ENCODE results near the gene DNM2. TPM values are rescaled to one million over a fixed set of nuclear protein-coding genes. Genes with fewer than 3 reads are reported as not detected.

The DNM2 gene
- total RNA-seq, 4 donors from 2014 or later = 469 to 1,152 (median 585) TPM

DNA sequence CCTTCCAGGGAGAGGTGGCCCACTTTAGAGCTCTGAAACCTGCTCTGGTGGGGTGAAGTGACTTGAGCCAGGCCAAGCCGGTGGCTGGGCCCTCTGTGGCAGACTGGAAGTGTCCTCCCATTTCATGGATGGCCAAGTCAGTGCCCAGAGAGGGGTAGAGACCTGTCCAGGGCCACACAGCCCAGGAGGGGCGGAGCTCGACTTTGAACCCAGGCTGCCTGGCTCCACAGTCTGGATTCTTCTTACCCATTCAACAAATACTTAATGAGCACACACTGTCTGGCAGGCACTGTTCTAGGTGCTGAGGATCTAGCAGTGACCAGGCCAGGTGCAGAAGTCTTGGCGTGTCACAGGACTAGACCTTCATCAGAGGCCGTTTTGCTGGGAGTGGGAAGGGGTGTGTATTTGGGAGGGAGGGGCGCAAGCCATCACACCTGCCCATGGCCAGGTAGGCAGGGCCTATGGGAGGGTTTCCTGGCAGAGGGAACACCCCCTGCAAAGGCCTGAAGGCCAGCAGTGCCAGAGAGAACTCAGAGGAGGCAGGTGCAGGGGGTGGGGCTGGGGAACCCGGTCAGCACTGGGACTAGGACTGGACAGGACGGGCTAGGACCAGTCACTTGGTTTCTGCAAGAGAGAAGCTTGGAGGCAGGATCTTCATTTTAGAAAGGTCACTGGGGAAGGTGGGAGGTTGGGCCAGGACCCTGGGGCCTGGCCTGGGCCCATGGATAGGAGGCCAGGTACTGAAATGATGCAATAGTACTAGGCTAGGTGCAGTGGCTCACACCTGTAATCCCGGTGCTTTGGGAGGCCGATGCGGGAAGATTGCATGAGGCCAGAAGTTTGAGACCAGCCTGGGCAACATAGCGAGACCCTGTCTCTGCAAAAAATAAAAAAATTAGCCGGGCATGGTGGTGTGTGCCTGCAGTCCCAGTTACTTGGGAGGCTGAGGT, 31.8 kb downstream of the DNM2 start:
- 66% methylated on average over 13 of the region's 13 CpGs; no CpG with 5 or more reads in 1 of the 2 donors for WGBS, 2 donors (ENCODE audit: low coverage in 1 of 2)
- peak; percentile 84 for DNase-seq
- in situ Hi-C loops (cut with MboI; ENCODE audit: low pct_ligation_motif_present in 1 of 4, low pct_unique_long_range_greater_than_20kb in 1 of 4, low sequenced_read_pairs in 3 of 4) = no loop called here
- Histone ChIP-seq H3K4me3 (peak overlapping the region in 1 of 4 donors; percentile 15), H3K27ac (peak overlapping the region; percentile 86 to 88 (median 87)), H3K9me3 (no peaks in the 10 kb centered on the region), H3K36me3 (no peaks in the 10 kb centered on the region), H3K27me3 (no peaks in the 10 kb centered on the region), H3K4me1 (peaks cover 45 to 84% (median 78%) of the 10 kb centered on the region in 4 donors)
- peak; percentile 54 to 86 (median 75) for TF ChIP-seq POLR2AphosphoS5 (IDR thresholded peaks at IDR 0.05)
- peak; percentile 79 for TF ChIP-seq POLR2A (IDR thresholded peaks at IDR 0.05)
- peak; percentile 50 for TF ChIP-seq EP300 (IDR thresholded peaks at IDR 0.05; ENCODE audit: low read depth)
- TF ChIP-seq, protein P1, sequence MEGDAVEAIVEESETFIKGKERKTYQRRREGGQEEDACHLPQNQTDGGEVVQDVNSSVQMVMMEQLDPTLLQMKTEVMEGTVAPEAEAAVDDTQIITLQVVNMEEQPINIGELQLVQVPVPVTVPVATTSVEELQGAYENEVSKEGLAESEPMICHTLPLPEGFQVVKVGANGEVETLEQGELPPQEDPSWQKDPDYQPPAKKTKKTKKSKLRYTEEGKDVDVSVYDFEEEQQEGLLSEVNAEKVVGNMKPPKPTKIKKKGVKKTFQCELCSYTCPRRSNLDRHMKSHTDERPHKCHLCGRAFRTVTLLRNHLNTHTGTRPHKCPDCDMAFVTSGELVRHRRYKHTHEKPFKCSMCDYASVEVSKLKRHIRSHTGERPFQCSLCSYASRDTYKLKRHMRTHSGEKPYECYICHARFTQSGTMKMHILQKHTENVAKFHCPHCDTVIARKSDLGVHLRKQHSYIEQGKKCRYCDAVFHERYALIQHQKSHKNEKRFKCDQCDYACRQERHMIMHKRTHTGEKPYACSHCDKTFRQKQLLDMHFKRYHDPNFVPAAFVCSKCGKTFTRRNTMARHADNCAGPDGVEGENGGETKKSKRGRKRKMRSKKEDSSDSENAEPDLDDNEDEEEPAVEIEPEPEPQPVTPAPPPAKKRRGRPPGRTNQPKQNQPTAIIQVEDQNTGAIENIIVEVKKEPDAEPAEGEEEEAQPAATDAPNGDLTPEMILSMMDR (IDR thresholded peaks at IDR 0.05) = no peak
- intact Hi-C loops (cut with DNase I; ENCODE audit: low total_unique reads) = no loop called here

DNA sequence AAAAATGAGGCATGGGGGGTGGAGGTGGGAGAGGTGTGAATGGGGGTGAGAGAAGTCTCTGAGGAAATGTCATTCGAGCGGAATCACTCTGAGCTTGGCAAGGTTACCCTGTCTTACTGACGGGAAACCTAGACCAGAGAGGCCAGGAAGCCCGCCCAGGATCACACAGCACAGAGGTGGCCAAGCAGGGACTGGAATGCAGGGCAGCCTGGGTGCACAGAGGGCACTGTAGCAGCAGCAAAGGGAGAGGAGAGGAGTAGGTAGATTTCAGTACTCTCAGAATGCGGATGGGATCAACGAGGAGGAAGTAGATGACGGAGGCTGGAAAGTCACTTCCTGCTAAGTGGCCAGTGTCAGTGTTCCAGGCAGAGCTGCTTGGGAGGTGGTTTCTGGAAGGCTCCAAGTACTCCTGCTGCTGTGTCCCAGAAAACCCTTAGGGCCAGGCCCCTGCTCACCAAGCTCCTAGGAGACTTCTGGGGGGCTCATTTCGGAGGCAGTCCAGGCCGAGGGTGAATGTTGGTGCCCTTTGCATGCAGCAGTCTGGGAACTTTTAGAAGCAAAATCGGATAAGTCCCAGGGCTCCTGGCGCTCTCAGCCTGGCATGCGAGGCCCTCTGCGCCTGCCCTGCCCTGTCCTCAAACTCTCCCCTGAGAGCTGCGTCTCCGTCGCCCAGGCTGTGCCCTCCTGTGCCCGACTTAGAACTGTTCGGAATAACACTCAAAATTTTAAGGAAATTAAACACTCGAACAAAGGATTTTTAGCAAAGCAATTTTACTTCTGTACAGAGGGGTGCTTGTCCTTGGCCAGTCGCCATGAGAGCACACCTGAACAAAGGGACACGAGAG, 33.5 kb downstream of the DNM2 start:
- intact Hi-C loops (cut with DNase I; ENCODE audit: low total_unique reads) = no loop called here
- WGBS, 2 donors (ENCODE audit: low coverage in 1 of 2) = 43 to 56% methylated on average over 4 to 21 of the region's 21 CpGs
- Histone ChIP-seq H3K27ac (peak overlapping the region; percentile 86 to 88 (median 87)), H3K27me3 (no peaks in the 10 kb centered on the region), H3K36me3 (no peaks in the 10 kb centered on the region), H3K4me3 (peak overlapping the region in 1 of 4 donors; percentile 15), H3K4me1 (peaks cover 45 to 68% (median 65%) of the 10 kb centered on the region in 4 donors), H3K9me3 (no peaks in the 10 kb centered on the region)
- in situ Hi-C loops (cut with MboI; ENCODE audit: low pct_ligation_motif_present in 1 of 4, low pct_unique_long_range_greater_than_20kb in 1 of 4, low sequenced_read_pairs in 3 of 4) = no loop called here
- peak; percentile 70 for TF ChIP-seq POLR2A (IDR thresholded peaks at IDR 0.05)
- no peak for TF ChIP-seq EP300 (IDR thresholded peaks at IDR 0.05; ENCODE audit: low read depth)
- TF ChIP-seq, protein P1 (IDR thresholded peaks at IDR 0.05) = no peak
- peak in 2 of 3 donors; percentile 75 for TF ChIP-seq POLR2AphosphoS5 (IDR thresholded peaks at IDR 0.05)
- peak; percentile 77 for DNase-seq

DNA sequence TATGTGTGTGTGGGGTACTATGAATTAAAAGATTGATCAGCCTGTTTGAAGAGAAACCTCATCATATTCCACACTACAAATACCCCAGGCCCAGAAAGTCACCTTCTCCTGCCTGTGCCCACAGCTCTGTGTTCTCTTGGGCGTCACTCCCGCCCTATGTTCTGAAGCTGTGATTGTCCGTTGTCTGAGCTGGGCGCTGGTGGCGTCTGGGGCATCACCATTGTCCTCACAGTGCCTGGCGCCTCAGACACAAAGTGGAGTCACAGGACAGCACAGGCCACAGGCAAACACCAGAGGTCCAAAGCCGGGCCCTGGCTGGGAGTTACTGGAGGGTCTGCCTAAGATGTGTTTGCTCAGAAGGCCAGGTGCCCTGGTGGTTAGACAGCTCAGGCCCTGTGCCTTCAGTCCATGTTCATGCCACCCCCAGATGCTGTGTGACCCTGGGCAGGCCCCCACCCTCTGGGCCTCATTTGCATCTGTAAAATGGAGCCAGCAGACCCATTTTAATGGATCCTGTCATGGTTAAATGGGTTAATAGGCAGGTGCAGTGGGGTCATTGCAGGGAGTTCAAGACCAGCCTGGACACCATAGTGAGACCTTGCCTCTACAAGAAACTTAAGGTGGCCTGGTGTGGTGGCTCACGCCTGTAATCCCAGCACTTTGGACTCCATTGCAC, 34.5 kb downstream of the DNM2 start:
- DNase-seq = no peak
- 71 to 72% methylated on average over 6 to 7 of the region's 8 CpGs for WGBS, 2 donors (ENCODE audit: low coverage in 1 of 2)
- in situ Hi-C loops (cut with MboI; ENCODE audit: low pct_ligation_motif_present in 1 of 4, low pct_unique_long_range_greater_than_20kb in 1 of 4, low sequenced_read_pairs in 3 of 4) = no loop called here
- Histone ChIP-seq H3K36me3 (no peaks in the 10 kb centered on the region), H3K9me3 (no peaks in the 10 kb centered on the region), H3K4me3 (no peak overlapping the region), H3K27me3 (no peaks in the 10 kb centered on the region), H3K4me1 (peaks cover 41 to 57% (median 56%) of the 10 kb centered on the region in 4 donors), H3K27ac (peak overlapping the region; percentile 86 to 88 (median 87))
- TF ChIP-seq EP300 (IDR thresholded peaks at IDR 0.05; ENCODE audit: low read depth) (no peak), POLR2AphosphoS5 (IDR thresholded peaks at IDR 0.05) (no peak), POLR2A (IDR thresholded peaks at IDR 0.05) (no peak)
- TF ChIP-seq, protein P1 (IDR thresholded peaks at IDR 0.05) = no peak
- intact Hi-C loops (cut with DNase I; ENCODE audit: low total_unique reads) = no loop called here
